ENCODE data around the gene NR1D1.

- TF ChIP-seq CTCF (conservative IDR thresholded peaks at IDR 0.05; ENCODE audit: low read length) (no peak), EZH2phosphoT487 (IDR thresholded peaks at IDR 0.05; ENCODE audit: borderline replicate concordance, low read depth, low read length) (no peak)
Measured at GRCh38 chr17:40124279-40125141, 24.1 kb upstream of the NR1D1 start.
